Esophagus muscularis mucosa (tissue), 3 donors: Measurements from ENCODE around the gene DYNC1I2.

ENCODE experiments used
- CTCF ChIP-seq, 3 experiments: fragments of 200-600 bp in 2 of 3; fragments of 450-650 bp in 1 of 3; sonication (generic) in 2 of 3; IDR thresholded peaks; one replicate each; pipeline ENCODE4 v1.5.1; 2017 to 2019; ENCODE audit warnings: antibody characterized with exemption in 3 of 3, mild to moderate bottlenecking in 2 of 3, moderate library complexity in 1 of 3
- POLR2A ChIP-seq: fragments of 450-650 bp; IDR thresholded peaks from one replicate; pipeline ENCODE4 v1.6.1; 2017; ENCODE audit warnings: antibody characterized with exemption, moderate library complexity, mild to moderate bottlenecking, low read depth

- TF ChIP-seq CTCF (IDR thresholded peaks at IDR 0.05), result no peak
- no peak for TF ChIP-seq POLR2A
Observed at GRCh38 chr2:171678619-171679018, 8.7 kb upstream of the DYNC1I2 start.
